NCI-H146 (cell line): ENCODE measurements around the gene NEB.
"Not testable (repeated sequence)": the region's sequence is repeated elsewhere in the genome, so short reads cannot be mapped to it uniquely, and the experiment has no call there.

Source experiments
- DNase-seq: peaks from one replicate; lab custom pipeline; 2025; lab: John Stamatoyannopoulos, UW

NEB gene

GRCh38 chr2:151611351-151611750, 122.9 kb downstream of the NEB start:
- no peak for DNase-seq

GRCh38 chr2:151610310-151610709, 124.0 kb downstream of the NEB start:
- DNase-seq, result no peak

- DNase-seq, result no peak
These were observed 124.6 kb downstream of the NEB start for GRCh38 chr2:151609705-151610104.

GRCh38 chr2:151607459-151608424, 126.5 kb downstream of the NEB start:
- DNase-seq, result not testable (repeated sequence)

- DNase-seq, result not testable (repeated sequence)
These were observed 130.7 kb downstream of the NEB start for GRCh38 chr2:151603530-151603929.

- DNase-seq, result not testable (repeated sequence)
These were observed 131.9 kb downstream of the NEB start for GRCh38 chr2:151602402-151602801.

- DNase-seq, result not testable (repeated sequence)
These were observed 132.5 kb downstream of the NEB start for GRCh38 chr2:151601803-151602202.

GRCh38 chr2:151596903-151597608, 137.2 kb downstream of the NEB start:
- not testable (repeated sequence) for DNase-seq

GRCh38 chr2:151591908-151592255, 142.4 kb downstream of the NEB start:
- not testable (repeated sequence) for DNase-seq

- not testable (repeated sequence) for DNase-seq
These were observed 142.9 kb downstream of the NEB start for GRCh38 chr2:151591250-151591907.

- not testable (repeated sequence) for DNase-seq
These were observed 153.0 kb downstream of the NEB start for GRCh38 chr2:151581300-151581699.

- DNase-seq, result not testable (repeated sequence)
These were observed 153.6 kb downstream of the NEB start for GRCh38 chr2:151580697-151581096.

- DNase-seq, result no peak
These were observed 157.2 kb downstream of the NEB start for GRCh38 chr2:151577116-151577515.

- peak; percentile 75 for DNase-seq
These were observed 158.2 kb downstream of the NEB start for GRCh38 chr2:151576080-151576479.

- DNase-seq, result no peak
These were observed 158.9 kb downstream of the NEB start for GRCh38 chr2:151575338-151575737.

- DNase-seq, result no peak
These were observed 164.1 kb downstream of the NEB start for GRCh38 chr2:151570191-151570590.

GRCh38 chr2:151569167-151569566, 165.1 kb downstream of the NEB start:
- no peak for DNase-seq

GRCh38 chr2:151568501-151568900, 165.8 kb downstream of the NEB start:
- no peak for DNase-seq

GRCh38 chr2:151567006-151567405, 167.3 kb downstream of the NEB start:
- peak; percentile 7 for DNase-seq

- DNase-seq, result no peak
These were observed 171.9 kb downstream of the NEB start for GRCh38 chr2:151562398-151562797.

GRCh38 chr2:151560289-151560688, 174.0 kb downstream of the NEB start:
- DNase-seq, result no peak

- DNase-seq, result not testable (repeated sequence)
These were observed 174.8 kb downstream of the NEB start for GRCh38 chr2:151559431-151559830.
